HG03066 (cell line): ENCODE measurements around the gene RGS19.
"Not testable (repeated sequence)": the region's sequence is repeated elsewhere in the genome, so short reads cannot be mapped to it uniquely, and the experiment has no call there.

ENCODE experiments used
- ATAC-seq: cut with Tn5 transposase; IDR thresholded peaks from one replicate; pipeline ENCODE4 v1.9.1; 2021; ENCODE audit warnings: low read depth; ENCODE audit not compliant: unreplicated experiment

RGS19 gene

DNA sequence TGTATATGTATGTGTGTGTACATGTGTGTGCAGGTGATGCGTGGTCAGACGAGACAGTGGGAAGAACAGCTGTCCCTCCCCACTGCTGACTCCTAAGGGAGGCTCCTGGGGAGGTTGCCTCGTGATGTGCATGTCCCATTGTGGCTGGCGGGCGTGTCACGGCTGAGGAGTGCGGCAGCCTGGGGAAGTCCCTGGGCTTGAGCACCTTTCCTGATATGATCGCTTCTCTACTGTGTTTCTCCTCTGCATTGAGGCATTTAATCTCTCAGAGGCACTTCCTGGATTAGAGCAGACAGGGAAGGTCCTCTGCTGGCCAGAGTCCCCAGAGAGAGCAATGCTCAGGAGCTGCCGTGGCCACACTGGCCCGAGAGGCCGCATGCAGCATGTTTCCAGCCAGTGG lies 16.6 kb upstream of the RGS19 start:
- no peak for ATAC-seq

DNA sequence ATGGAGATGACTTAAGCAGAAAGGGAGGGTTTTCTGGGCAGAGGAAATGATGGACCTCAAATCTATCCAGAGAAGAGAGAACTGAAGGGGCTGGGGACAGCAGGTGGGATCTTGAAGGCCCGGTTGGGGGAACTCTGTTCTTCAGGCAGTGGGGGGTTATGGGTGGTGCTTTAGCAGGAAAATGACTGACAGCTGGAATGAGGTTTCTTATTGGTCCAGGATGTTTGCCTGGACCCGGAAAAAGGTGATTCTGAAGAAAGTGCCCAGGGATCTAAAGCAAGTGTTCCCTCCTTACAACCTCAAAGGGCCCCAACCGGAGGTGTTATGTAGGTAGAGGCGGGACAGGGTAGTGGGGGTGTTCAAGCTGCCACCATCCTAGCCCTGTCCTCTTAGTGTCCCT lies 16.1 kb upstream of the RGS19 start:
- ATAC-seq: no peak

DNA sequence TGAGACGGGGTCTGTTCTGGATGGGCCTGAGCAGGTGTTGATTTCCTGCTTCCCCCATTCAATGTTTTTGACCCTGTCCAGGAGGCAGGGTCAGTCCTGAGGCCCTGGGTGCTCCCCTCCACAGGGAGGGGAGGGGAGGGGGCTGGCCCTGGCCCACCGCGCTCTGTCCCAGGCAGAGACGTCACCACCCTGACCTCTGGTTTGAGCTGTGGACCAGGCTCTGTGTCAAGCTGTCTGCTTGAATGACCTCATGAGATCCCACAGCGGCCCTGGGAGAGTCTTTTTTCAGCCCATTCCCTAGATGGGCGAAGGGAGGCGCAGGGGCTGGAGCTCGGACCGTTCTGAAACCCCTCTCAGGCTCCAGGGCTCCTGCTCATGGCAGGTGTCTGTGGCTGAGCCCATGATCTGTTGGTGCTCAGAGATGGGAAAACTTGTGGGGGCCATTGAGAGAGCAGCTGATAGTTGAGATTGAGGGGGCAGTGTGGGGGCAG lies 13.7 kb upstream of the RGS19 start:
- ATAC-seq: no peak

DNA sequence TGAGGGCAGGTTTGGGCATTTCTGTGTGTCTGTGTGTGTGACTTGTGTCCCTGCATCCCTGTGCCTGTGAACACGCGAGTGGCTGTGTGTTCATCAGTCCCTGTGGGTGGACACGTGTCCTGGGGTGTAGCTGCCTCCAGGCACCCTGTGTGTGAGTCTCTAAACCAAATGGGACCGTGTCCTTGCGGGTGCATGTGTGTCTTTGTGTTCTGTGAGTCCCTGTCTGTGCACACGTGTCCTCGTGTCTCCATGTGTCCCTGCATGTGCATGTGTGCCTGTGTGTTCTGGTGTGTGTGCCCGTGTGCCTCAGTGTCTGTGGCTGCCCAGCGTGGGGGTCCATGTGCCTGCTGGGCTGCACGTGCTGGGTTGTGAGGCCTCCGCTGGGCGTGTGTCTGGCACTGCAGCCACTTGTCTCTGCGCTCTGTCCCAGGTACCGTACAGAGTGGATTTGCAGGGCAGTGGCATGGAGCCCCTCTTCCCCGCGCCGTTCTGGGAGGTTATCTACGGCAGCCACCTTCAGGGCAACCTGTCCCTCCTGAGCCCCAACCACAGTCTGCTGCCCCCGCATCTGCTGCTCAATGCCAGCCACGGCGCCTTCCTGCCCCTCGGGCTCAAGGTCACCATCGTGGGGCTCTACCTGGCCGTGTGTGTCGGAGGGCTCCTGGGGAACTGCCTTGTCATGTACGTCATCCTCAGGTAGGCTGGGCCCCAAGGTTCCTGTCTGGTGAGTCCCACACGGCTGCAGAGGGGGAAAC lies 13.1 kb upstream of the RGS19 start:
- ATAC-seq: no peak

DNA sequence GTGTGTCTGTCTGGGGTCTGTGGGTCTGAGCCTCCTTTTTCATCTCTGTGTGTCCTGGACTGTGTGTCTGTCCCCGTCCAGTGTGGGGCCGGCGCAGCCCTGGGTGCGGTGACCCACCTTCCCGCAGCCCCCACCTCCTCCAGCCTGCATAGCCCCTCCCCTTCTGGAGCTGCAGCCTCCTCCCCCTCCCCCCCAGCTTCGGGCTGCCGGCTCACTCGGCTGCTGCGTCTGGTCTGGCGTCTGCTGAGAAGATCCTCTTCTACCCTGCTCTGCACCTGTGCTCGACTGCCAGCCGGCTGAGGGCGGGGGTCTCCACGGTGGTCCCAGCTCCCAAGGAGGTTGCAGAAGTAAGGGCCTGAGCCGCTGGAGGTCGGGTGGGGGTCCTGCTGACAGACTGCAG lies 12.5 kb upstream of the RGS19 start:
- no peak for ATAC-seq

DNA sequence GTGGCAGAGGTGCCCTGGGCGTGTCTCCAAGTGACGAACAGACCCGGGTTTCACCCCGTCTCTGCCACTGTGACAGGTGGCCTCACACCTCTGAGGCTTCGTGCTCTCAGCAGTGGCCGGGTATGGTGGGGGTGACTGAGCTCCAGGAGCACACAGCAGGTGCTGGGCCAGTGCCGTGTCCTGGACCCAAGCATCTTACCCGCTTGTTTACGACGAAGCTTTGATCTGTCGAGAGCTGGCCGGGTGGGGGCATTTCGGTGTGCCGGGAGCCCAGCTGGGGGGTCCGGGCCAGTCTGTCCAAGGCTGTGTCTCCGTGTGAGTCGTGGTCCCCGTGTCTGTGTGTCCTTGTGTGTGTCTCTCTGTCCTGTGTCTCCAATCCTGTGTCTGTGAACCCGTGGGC lies 12.0 kb upstream of the RGS19 start:
- no peak for ATAC-seq

DNA sequence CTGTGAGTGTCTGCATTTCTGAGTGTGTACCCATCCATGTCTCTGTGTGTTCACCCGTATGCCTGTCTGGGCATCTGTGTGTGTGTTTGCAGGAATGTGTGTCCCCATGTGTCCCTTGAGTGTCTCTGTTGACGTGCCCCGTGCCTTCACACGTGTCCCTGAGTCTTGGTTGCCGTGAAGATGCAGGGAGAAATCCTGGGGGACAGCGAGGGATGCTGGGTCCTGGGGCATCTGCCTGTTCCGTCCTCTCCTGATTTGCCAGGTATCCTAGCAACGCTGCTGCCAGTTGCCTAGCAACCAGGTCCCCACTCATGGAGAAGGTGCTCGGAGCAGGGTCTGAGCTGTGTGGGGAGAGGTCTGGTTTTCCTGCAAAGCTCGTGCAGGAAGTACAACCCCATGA lies 10.8 kb upstream of the RGS19 start:
- no peak for ATAC-seq

DNA sequence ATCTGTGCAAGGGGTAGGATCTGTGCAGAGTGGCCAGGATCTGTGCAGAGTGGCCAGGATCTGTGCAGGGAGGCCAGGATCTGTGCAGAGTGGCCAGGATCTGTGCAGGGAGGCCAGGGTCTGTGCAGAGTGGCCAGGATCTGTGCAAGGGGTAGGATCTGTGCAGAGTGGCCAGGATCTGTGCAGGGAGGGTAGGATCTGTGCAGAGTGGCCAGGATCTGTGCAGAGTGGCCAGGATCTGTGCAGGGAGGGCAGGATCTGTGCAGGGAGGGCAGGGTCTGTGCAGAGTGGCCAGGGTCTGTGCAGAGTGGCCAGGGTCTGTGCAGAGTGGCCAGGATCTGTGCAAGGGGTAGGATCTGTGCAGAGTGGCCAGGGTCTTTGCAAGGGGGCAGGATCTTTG lies 9.3 kb upstream of the RGS19 start:
- ATAC-seq: not testable (repeated sequence)

DNA sequence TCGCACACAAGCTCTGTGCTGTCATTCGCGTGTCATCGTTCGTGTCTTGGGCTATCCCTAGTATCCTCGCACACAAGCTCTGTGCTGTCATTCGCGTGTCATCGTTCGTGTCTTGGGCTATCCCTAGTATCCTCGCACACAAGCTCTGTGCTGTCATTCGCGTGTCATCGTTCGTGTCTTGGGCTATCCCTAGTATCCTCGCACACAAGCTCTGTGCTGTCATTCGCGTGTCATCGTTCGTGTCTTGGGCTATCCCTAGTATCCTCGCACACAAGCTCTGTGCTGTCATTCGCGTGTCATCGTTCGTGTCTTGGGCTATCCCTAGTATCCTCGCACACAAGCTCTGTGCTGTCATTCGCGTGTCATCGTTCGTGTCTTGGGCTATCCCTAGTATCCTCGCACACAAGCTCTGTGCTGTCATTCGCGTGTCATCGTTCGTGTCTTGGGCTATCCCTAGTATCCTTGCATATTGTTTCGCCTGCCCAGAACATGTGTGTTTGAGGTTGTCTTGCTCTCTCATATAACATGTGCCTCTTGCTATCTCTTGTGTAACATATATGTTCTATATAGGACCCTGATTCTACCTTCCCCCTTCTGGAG lies 8.0 kb upstream of the RGS19 start:
- not testable (repeated sequence) for ATAC-seq

DNA sequence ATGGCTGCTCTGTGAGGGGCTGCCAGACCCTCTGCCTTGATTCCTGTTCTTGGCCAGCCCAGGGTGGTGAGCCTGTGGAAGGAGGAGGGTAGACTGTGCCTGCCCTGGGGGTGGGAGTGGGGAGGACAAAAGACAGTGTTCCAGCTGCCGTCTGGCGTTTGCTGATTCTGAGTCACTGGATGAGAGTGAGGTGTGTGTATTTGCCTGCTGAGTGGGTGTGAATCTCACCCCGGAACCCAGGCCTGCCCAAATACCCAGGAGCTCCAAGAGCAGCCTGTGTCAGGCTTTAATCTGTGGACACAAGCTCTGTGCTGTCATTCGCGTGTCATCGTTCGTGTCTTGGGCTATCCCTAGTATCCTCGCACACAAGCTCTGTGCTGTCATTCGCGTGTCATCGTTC lies 7.5 kb upstream of the RGS19 start:
- ATAC-seq: no peak

DNA sequence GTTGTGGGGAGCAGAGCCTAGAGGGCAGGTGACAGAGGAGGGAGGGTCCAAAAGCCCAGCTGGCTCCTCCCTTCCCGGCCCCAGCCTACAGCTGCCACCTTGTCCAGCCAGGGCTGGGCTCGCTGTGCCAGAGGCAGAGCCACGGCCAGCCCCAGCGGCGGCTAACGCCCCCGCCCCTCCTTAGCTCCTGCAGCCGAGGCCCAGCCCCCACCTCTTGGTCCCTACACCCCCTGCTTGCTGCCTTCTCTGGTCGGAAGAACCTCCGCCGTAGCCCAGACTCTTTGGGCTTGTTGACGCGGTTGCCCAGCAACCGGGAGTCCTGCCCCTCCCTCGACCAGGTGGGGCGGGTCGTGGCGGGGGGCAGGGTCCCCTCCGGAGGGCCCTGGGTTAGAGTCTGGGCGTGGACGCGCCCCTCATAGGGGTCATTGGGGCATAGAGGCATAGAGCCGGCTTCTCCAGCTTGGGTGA lies 5.4 kb upstream of the RGS19 start:
- ATAC-seq: no peak

DNA sequence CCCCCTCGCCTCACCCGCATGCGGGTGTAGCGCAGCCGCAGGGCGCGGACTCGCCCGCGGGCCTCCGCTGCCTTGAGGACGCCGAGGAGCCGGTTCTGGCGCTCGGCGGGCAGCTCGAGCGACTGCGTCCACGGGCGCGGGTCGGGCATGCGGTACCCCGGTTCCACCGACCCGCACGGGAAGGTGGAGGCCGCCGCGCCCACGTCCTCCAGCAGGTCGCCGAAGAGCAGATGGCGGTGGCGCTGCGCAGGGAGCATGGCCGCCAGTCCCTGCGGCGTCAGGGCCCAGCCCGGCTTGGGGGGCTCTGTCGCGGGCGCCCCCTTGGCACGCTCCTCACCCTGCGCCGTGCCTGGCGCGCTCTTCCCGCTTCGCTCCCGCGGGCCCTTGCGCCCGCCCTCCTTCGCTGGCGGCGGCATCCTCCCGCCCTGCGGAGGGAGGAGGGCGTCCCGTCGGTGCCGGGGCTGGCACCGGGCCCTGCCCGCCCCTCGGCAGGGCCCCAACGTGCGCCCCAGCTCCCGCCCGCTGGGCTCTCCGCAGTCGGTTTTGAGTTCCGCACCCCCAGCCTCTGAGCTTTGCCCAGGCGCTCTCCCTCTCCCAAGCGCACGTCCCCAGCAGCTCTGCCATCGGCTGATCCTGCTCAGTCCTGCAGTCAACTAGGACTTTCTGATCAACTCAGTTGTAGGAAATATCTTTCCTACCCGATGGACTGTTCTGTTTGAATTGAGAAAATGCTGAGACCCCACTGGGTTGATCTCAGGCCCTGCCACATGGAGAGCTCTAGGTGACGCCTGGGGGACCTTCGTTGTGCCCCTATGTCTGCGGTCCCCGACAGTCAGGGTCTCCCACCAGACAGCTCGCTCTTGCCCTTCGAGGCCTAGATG lies 4.7 kb upstream of the RGS19 start, which contains the start of gene LKAAEAR1:
TSS of gene LKAAEAR1 (minus strand) at position 595 of the 881 bp plus-strand sequence. CDS start at position 416, 179 bp downstream.
- no peak for ATAC-seq

DNA sequence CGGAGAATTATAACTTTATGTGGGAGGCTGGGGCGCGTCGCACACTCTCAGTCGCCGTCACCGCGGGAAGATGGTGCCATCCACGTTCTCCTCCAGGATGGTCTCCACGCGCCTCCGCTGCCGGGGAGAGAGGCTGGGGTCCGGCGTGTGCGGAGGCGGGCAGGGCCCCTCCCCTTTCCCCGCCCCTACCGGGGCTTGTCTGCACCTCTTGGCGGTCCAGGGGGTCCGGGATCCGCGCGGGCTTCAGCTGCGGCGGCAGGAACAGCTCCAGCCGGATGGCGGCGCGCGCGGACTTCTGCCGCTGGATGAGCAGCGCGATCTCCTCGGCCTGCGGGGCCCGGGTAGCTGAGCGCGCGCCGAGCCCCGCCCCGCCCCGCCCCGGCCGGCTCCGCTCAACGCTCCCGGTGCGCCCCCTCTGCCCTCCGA lies 4.1 kb upstream of the RGS19 start:
- no peak for ATAC-seq

DNA sequence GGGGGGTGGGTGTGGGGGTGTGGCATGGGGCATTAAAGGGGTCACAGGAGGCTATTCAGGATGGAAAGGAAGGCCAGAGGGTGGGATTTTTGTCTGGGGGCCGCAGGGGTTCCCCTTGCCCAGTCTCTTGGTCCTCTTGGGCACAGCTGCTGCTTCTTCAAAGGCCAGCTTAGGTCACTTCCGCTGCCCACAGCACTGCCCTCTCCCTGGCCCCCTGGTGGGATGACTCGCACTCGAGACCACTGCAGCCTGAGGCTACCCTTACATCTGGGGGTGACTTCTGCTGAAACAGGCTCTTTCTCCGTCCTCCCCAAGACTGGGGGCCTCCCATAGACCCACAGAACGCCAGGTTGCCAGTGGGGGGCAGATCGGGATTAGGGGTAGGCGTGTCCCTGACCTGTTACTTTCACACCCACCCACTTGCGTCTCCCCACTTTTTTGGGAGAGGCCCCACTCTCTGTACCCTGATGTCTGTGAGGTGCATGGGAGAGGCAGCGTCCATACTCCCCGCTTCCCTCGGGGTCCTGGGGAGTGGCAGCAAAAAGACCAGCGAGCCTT lies 3.6 kb upstream of the RGS19 start:
- ATAC-seq: no peak

DNA sequence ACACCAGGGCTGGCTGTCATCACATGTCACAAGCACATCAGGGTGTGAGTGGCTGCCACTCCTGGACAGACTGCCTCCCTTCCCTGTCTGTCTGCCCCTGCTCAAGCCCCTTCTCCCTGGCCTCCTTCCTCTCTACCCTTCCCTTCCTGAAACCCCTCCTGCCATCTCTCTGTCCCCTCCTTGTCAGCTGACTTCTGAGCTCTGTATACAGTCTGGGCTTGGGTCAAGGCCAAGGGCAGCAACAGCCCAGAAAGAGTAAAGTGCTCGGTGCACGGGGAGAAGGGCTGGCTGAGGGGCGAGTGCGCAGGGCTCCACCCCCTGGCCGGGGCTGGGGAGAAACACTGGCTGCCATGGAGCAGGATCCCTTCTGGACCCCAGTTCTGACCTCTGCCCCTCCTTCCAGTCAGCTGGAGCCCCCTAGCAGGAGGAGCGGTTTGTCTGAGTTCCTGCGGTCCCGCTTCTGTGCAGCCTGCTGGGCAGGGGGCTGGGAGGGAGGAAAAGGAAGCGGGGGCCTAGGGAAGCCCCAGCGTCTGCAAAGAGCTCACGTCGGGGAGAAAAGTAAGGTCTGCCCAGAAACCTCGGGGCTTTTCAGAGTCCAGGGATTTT lies 2.9 kb upstream of the RGS19 start:
- ATAC-seq: no peak

DNA sequence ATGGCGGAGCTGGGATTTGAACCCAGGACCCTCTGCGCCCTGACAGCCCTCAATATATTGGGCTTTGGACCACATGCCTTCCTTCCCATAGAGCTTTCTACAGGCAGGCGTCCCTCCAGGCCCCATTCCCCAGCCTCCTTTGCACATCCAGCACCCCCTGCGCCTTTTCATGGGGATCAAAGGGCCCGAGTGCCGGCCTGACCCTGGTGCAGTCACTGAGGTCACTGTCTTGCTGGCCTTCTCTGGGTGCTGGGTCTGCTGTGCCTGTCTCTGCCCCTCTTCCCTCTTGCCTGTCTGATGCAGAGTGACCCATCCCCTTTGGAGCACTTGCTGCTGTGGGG lies 2.3 kb upstream of the RGS19 start:
- no peak for ATAC-seq

DNA sequence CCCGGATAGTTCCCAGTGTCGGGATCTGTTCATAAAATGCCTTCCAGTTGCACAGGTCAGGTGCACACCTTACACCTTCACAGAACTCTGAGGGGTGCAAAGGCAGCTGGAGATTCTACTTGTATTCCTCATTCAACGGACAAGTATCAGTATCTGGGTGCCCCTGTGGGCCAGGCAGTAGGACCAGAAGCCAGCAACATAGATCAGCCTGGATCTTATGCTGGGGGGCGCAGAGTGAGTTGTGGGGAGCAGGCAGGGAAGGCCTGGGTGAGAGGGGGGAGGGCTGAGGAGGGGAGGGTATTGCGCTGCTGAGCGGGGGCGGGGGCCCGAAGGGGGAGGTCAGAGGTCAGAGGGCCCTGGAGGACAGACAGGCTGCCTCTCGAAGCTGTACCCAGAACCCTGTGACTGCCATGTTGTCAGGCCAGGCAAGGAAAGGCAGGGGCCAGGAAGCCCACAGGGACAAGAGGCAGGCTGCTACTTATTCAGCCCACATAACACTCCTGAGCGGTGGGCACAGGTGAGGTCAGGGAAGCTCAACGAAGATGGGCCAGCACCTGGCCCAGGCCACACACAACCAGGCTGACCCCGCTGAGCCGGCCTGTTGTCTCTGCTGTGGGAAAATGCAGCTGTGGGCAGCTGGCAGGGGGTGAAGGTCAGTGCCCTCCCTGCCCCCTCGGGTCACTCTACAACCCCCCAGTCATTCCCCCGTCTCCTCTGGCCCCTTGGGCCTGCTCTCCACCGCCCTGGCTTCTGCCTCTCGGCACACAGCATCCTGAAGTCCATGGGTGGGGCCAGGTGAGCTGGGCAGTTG lies 1.7 kb upstream of the RGS19 start:
- ATAC-seq: no peak

DNA sequence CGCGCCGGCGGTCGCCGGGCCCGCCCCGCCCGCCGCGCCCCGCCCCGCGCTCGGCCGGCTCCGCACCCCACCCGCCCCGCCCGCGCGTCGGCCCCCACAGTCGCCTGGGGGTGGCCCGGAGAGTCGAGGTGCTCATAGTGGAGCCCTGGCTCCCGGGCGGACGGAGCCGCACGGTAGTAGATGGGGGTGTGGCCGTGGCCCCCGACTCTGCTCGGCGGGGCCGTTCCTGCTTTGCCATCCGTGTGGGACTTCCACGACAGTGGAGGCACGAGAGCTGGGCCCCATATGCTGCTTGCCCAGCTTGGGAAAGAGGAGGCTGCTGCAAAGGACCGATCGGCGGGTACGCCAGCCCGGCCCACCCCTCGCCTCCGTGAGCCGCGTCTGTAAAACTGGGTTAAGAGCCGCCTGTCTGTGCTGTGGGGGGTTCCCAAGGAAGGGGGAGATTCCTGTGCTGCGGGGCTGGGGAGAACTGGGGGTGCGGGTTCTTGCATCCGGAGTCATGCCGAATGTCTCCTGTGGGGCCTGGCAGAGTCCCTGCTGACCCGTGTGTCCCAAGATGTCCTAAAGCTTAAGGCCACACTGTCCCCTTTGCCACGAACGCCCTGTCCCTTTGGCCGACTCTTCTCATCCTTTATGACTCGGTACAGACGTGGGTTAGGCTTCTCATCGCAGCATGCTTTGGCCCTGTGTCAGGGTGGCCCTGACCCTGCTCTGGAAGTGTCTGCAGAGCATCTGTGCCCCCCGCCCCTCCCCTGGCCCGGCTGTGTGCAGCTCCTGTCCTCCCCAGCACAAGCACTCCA lies 895 bp upstream of the RGS19 start, which contains the start of gene OPRL1:
TSS of gene OPRL1 (plus strand) at position 70 of the 800 bp plus-strand sequence. CDS start 12,639 bp downstream, outside the sequence.
- ATAC-seq: no peak

DNA sequence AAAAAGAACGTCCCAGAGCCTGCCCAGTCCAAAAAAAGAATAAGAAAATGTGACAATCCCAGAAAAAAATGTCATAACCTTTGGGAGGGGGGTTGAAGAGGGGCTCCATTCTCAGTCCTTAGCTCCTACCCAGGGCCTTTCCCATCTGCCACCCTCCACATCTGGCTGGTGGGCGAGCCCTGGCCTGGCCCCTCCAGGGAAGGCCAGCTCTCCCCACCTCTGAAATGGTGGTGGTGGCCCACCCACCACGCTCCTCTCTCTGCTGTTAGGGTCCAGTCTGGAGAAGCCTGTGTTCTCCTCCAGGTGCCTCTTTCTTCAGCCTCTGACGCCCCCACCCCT lies 415 bp downstream of the RGS19 start:
- no peak for ATAC-seq
